ENCODE results near the gene GOLGB1. TPM values are rescaled to one million over a fixed set of nuclear protein-coding genes. Genes with fewer than 3 reads are reported as not detected.

Gene GOLGB1
- total and polyA plus RNA-seq, 2 donors (not counting 3 experiments of a cell fraction or from before 2014, with no cell fraction given): 7.4 to 42.7 TPM

GRCh38 chr3:121719423-121719822, 30.1 kb downstream of the GOLGB1 start:
- H3K79me2 ChIP-seq (ENCODE audit: control insufficient read depth, insufficient read depth, low read length): no peaks in the 10 kb centered on the region
- dilution Hi-C loops (cut with MboI; ENCODE audit: extremely low pct_ligation_motif_present, low sequenced_read_pairs) (no loop called here), intact Hi-C loops (cut with micrococcal nuclease) (no loop called here)
- no peak overlapping the region for H2AFZ ChIP-seq (ENCODE audit: low read depth, low read length)
- H3K9me3 ChIP-seq (replicated peaks; ENCODE audit: control insufficient read depth, insufficient read depth, low read length): no peaks in the 10 kb centered on the region
- no peak overlapping the region for H3K27ac ChIP-seq (ENCODE audit: insufficient read depth, low read depth, low read length)
- no peaks in the 10 kb centered on the region for H3K4me1 ChIP-seq (ENCODE audit: control insufficient read depth, extremely low read depth, insufficient read depth, low read length)
- H3K4me2 ChIP-seq (ENCODE audit: insufficient read depth, low read length): no peak overlapping the region
- FAIRE-seq (no peak), DNase-seq (ENCODE audit: low read depth, low spot score) (no peak)
- H3K9me1 ChIP-seq (replicated peaks; ENCODE audit: control insufficient read depth, extremely low read depth, insufficient read depth, low read length): no peaks in the 10 kb centered on the region
- TF ChIP-seq POLR2AphosphoS5 (IDR thresholded peaks at IDR 0.05; ENCODE audit: insufficient read depth, low read depth, low read length) (no peak), FOS (IDR thresholded peaks at IDR 0.05; ENCODE audit: borderline replicate concordance, insufficient read depth, low read length) (no peak), JUN (IDR thresholded peaks at IDR 0.05; ENCODE audit: borderline replicate concordance, insufficient read depth, insufficient read length, low read depth) (no peak), MAX (IDR thresholded peaks at IDR 0.05; ENCODE audit: insufficient read depth, insufficient read length) (no peak), MYC (IDR thresholded peaks at IDR 0.05; ENCODE audit: low read depth, low read length) (no peak), CTCF (IDR thresholded peaks at IDR 0.05; ENCODE audit: extremely low read depth in 1 of 2, insufficient read depth in 1 of 2, low read depth in 1 of 2, low read length in 2 of 2) (no peak), POLR2A (IDR thresholded peaks at IDR 0.05; ENCODE audit: low read depth, low read length) (no peak), EZH2 (IDR thresholded peaks at IDR 0.05; ENCODE audit: borderline replicate concordance, low read depth, low read length, severe bottlenecking) (no peak)
- ChIA-PET CTCF (interaction anchor here (0.8 to 1.1 kb wide), 2 partner anchors 20 to 25 kb away, joined by 3 read pairs; no protein-coding TSS in a partner anchor), POLR2A (no interaction called here)
- H4K20me1 ChIP-seq (replicated peaks; ENCODE audit: control insufficient read depth, extremely low read depth, insufficient read depth, low read length): no peaks in the 10 kb centered on the region
- no peak overlapping the region for H3K9ac ChIP-seq (replicated peaks; ENCODE audit: extremely low read depth, insufficient read depth, low read length)
- H3K4me3 ChIP-seq (replicated peaks in 1 of 3; ENCODE audit: insufficient read depth in 1 of 3, low read depth in 1 of 3, low read length in 3 of 3): no peak overlapping the region
- no peaks in the 10 kb centered on the region for H3K27me3 ChIP-seq (ENCODE audit: control insufficient read depth in 2 of 2, insufficient read depth in 2 of 2, low read length in 2 of 2)
- BruUV-seq (replicated peaks): no TSS peak
- peaks cover 29 to 32% of the 10 kb centered on the region in 2 experiments for H3K36me3 ChIP-seq (ENCODE audit: control insufficient read depth in 2 of 2, extremely low read depth in 1 of 2, insufficient read depth in 2 of 2, low read length in 2 of 2)
